IMR-90 (cell line): ENCODE data around the gene UGT8. TPM values are rescaled to one million over a fixed set of nuclear protein-coding genes. Genes with fewer than 3 reads are reported as not detected.

Source experiments
- ATAC-seq: fragments of 200-7000 bp; cut with Tn5 transposase; 2 replicates; pipeline ENCODE4 v1.9.1; 2020; ENCODE audit warnings: low read depth, mild to moderate bottlenecking, moderate library complexity
- BruUV-seq: library from RNA; stranded (reverse); fragments of 400-500 nt; replicated peaks from 2 replicates; lab custom pipeline; 2021; lab: Mats Ljungman, UMichigan
- CTCF ChIA-PET: fragments of 300-600 bp; formaldehyde crosslinking; extraction: SDS; loops from one replicate; lab custom pipeline; 2021; ENCODE audit warnings: antibody characterized with exemption; lab: Yijun Ruan, JAX
- POLR2A ChIA-PET: fragments of 300-600 bp; sonication (Branson Sonifier 250); formaldehyde crosslinking; loops from one replicate; lab custom pipeline; 2022; ENCODE audit warnings: antibody characterized with exemption; ENCODE audit not compliant: unreplicated experiment; lab: Charles Lee
- DNase-seq: peaks from one replicate; pipeline ENCODE4 v3.0.0; 2013
- H2AFZ ChIP-seq: replicated peaks from 2 replicates; pipeline ENCODE3; 2013; ENCODE audit warnings: low read length, mild to moderate bottlenecking; ENCODE audit not compliant: poor library complexity
- H2AK5ac ChIP-seq: 2 replicates; pipeline ENCODE4 v1.6.1; 2013; ENCODE audit warnings: low read depth, low read length, inconsistent platforms
- H2AK9ac ChIP-seq: replicated peaks from 2 replicates; pipeline ENCODE3; 2013; ENCODE audit warnings: mild to moderate bottlenecking, low read depth, low read length, moderate library complexity; ENCODE audit not compliant: poor library complexity
- H2BK120ac ChIP-seq: 2 replicates; pipeline ENCODE4 v1.6.1; 2013; ENCODE audit warnings: low read depth, low read length, inconsistent platforms
- H2BK15ac ChIP-seq: 3 replicates; pipeline ENCODE4 v1.6.1; 2013; ENCODE audit warnings: low read depth, low read length, inconsistent platforms
- H2BK20ac ChIP-seq: 2 replicates; pipeline ENCODE4 v1.6.1; 2013; ENCODE audit warnings: low read depth, mild to moderate bottlenecking, inconsistent platforms, low read length, moderate library complexity
- H2BK5ac ChIP-seq: 2 replicates; pipeline ENCODE4 v1.6.1; 2013; ENCODE audit warnings: mild to moderate bottlenecking, low read depth, low read length, inconsistent platforms; ENCODE audit not compliant: poor library complexity, severe bottlenecking
- H3K14ac ChIP-seq: replicated peaks from 2 replicates; pipeline ENCODE4 v1.6.1; 2013; ENCODE audit warnings: low read depth, low read length, inconsistent platforms
- H3K18ac ChIP-seq: 2 replicates; pipeline ENCODE4 v1.6.1; 2013; ENCODE audit warnings: low read depth, low read length, control low read depth
- H3K23ac ChIP-seq: 2 replicates; pipeline ENCODE4 v1.6.1; 2013; ENCODE audit warnings: low read depth, low read length, inconsistent platforms
- H3K27ac ChIP-seq: 2 replicates; pipeline ENCODE4 v1.5.1; 2013; ENCODE audit warnings: mild to moderate bottlenecking, control low read depth, low read length; ENCODE audit not compliant: insufficient read depth
- H3K27me3 ChIP-seq: 2 replicates; pipeline ENCODE4 v1.6.1; 2013; ENCODE audit warnings: low read length; ENCODE audit not compliant: control insufficient read depth, insufficient read depth
- H3K36me3 ChIP-seq: 2 replicates; pipeline ENCODE4 v1.6.1; 2013; ENCODE audit warnings: low read length, mixed read lengths; ENCODE audit not compliant: control insufficient read depth, insufficient read depth
- H3K4ac ChIP-seq: 2 replicates; pipeline ENCODE4 v1.6.1; 2013; ENCODE audit warnings: low read depth, low read length, inconsistent platforms
- H3K4me1 ChIP-seq: 2 replicates; pipeline ENCODE4 v1.6.1; 2013; ENCODE audit warnings: low read length, mixed read lengths; ENCODE audit not compliant: control insufficient read depth, insufficient read depth
- H3K4me2 ChIP-seq: 2 replicates; pipeline ENCODE4 v1.6.1; 2013; ENCODE audit warnings: low read depth, mild to moderate bottlenecking, control low read depth, low read length, moderate library complexity
- H3K4me3 ChIP-seq: 2 replicates; pipeline ENCODE4 v1.5.1; 2013; ENCODE audit warnings: low read depth, mild to moderate bottlenecking, control low read depth, low read length, moderate library complexity; ENCODE audit not compliant: insufficient read depth
- H3K56ac ChIP-seq: 2 replicates; pipeline ENCODE4 v1.6.1; 2013; ENCODE audit warnings: low read length, inconsistent platforms; ENCODE audit not compliant: insufficient read depth; ENCODE audit errors: extremely low read depth
- H3K79me1 ChIP-seq, 2 experiments: 2 replicates each; pipeline ENCODE4 v1.6.1; 2013; ENCODE audit warnings: low read length in 2 of 2, inconsistent platforms in 1 of 2, low read depth in 1 of 2
- H3K9ac ChIP-seq: 2 replicates; pipeline ENCODE4 v1.6.1; 2013; ENCODE audit warnings: low read depth, low read length, control low read depth
- H3K9me1 ChIP-seq: 2 replicates; pipeline ENCODE4 v1.6.1; 2013; ENCODE audit warnings: low read length, inconsistent platforms; ENCODE audit not compliant: insufficient read depth
- H3K9me3 ChIP-seq: 2 replicates; pipeline ENCODE4 v1.6.1; 2013; ENCODE audit warnings: low read length; ENCODE audit not compliant: control insufficient read depth, insufficient read depth
- H4K20me1 ChIP-seq: 2 replicates; pipeline ENCODE4 v1.6.1; 2013; ENCODE audit warnings: low read length, inconsistent platforms; ENCODE audit not compliant: insufficient read depth
- H4K5ac ChIP-seq: 2 replicates; pipeline ENCODE4 v1.6.1; 2013; ENCODE audit warnings: mild to moderate bottlenecking, low read depth, low read length, control low read depth
- H4K8ac ChIP-seq, 2 experiments: 2 replicates each; pipeline ENCODE4 v1.6.1; 2013; ENCODE audit warnings: low read depth in 2 of 2, low read length in 2 of 2, control low read depth in 1 of 2, inconsistent platforms in 1 of 2
- H4K91ac ChIP-seq: 2 replicates; pipeline ENCODE4 v1.6.1; 2013; ENCODE audit warnings: low read depth, low read length, inconsistent platforms; ENCODE audit not compliant: insufficient read depth
- CHD1 ChIP-seq: IDR thresholded peaks from 2 replicates; pipeline ENCODE4 v1.6.1; 2012; ENCODE audit warnings: low read depth, low read length, improper control_type of control experiment
- WGBS, 2 experiments: methylation state at CpG; one replicate each; pipeline versions ENCODE4 v1.1.5 to v1.1.7; 2013; ENCODE audit warnings: missing lambda C conversion rate in 2 of 2; ENCODE audit not compliant: insufficient read length in 1 of 2; ENCODE audit errors: extremely low coverage in 2 of 2; 5-methylcytosine and 5-hydroxymethylcytosine counted together
- dilution Hi-C: fragments of 300-500 bp; cut with HindIII; formaldehyde crosslinking; loops from one replicate; pipeline ENCODE4 v1.14.3; 2018; ENCODE audit warnings: low sequenced_read_pairs; ENCODE audit not compliant: unreplicated experiment
- in situ Hi-C: fragments of 300-500 bp; cut with MboI; formaldehyde crosslinking; loops from 3 replicates; pipeline ENCODE4 v1.14.3; 2019; ENCODE audit warnings: low sequenced_read_pairs, inconsistent platforms, mixed read lengths
- intact Hi-C: fragments of 100-400 bp; cut with micrococcal nuclease; formaldehyde crosslinking; loops from 2 replicates; pipeline ENCODE4 v1.10.0; 2022
- microRNA-seq, 2 experiments: library from miRNA; stranded (forward) in 1 of 2; unstranded in 1 of 2; fragments of 10-50 nt in 1 of 2; fragments of <30 nt in 1 of 2; gene quantifications in 1 of 2; microRNA quantifications in 1 of 2; one replicate each; pipeline versions ENCODE3 to v1.1.0; 2013 to 2020; ENCODE audit not compliant: insufficient read depth in 1 of 2, insufficient read length in 1 of 2, unreplicated experiment in 1 of 2
- polyA plus RNA-seq, 3 experiments: library from polyadenylated mRNA; depleted of rRNA; stranded (reverse); fragments of >200 nt; gene quantifications; 2 replicates each; pipeline ENCODE4 v1.2.3, GENCODE V29; 2012; ENCODE audit warnings: low replicate concordance in 1 of 3
- small RNA-seq, 5 experiments: library from RNA; depleted of rRNA; stranded (forward); fragments of <200 nt; gene quantifications; one replicate each; pipeline ENCODE3, GENCODE V24; 2012
- total RNA-seq: library from RNA; depleted of rRNA; stranded (reverse); fragments of >200 nt; gene quantifications from 2 replicates; pipeline ENCODE4 v1.2.3, GENCODE V29; 2012

The UGT8 gene
- total and polyA plus RNA-seq, 2 of the 4 experiments (the other 2 are of a cell fraction): not detected

DNA sequence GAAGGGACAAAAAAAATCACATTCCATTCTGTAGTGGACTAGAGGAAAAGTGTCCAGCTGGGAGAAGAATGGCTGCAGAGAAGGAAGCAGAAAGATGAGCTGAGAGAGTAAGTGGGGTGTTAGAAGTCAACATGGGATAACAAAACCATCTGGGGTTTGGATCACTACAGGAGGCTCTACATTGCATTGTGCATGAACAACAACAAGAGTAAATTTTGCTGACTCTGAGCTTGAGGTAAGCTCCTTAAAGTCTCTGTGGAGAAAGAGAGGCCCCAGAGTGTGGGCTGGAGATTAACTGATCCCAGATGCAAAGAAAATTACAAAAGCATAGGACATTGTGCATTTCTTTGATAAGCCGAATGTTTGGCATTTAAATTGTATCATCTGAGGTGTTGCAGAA lies 128.9 kb downstream of the UGT8 start:
- no peaks in the 10 kb centered on the region for H3K36me3 ChIP-seq
- H3K79me1 ChIP-seq: no peaks in the 10 kb centered on the region
- no peak overlapping the region for H2BK15ac ChIP-seq
- H4K20me1 ChIP-seq: no peaks in the 10 kb centered on the region
- H4K8ac ChIP-seq: no peak overlapping the region
- no peaks in the 10 kb centered on the region for H3K27me3 ChIP-seq
- H4K5ac ChIP-seq: no peak overlapping the region
- BruUV-seq: no TSS peak
- H3K9ac ChIP-seq: no peak overlapping the region
- TF ChIP-seq CHD1: no peak
- intact Hi-C loops: no loop called here
- ATAC-seq (no peak), DNase-seq (no peak)
- CTCF ChIA-PET: no interaction called here
- no peak overlapping the region for H3K27ac ChIP-seq
- no peak overlapping the region for H3K4me3 ChIP-seq
- H3K4me1 ChIP-seq: no peaks in the 10 kb centered on the region
- H3K9me3 ChIP-seq: no peaks in the 10 kb centered on the region
- dilution Hi-C loops: no loop called here
- H2BK20ac ChIP-seq: no peak overlapping the region
- no peak overlapping the region for H2AK5ac ChIP-seq
- no peak overlapping the region for H4K91ac ChIP-seq
- no peak overlapping the region for H3K56ac ChIP-seq
- H3K9me1 ChIP-seq: no peaks in the 10 kb centered on the region
- no peak overlapping the region for H3K4ac ChIP-seq
- no peak overlapping the region for H2BK5ac ChIP-seq
- H2AK9ac ChIP-seq: no peak overlapping the region
- no peak overlapping the region for H3K4me2 ChIP-seq
- H3K14ac ChIP-seq: no peak overlapping the region
- POLR2A ChIA-PET: no interaction called here
- in situ Hi-C loops: no loop called here
- no peak overlapping the region for H2BK120ac ChIP-seq
- WGBS, 2 experiments: no CpG with 5 or more reads among the region's 1 CpG
- no peak overlapping the region for H3K23ac ChIP-seq
- H3K18ac ChIP-seq: no peak overlapping the region
- no peak overlapping the region for H2AFZ ChIP-seq

Small RNAs within 50 kb of the gene (microRNA-seq; reads per million reads assigned to microRNA genes)
- gene MIR577: 0 reads per million in 2 experiments

Small RNAs within 50 kb of the gene (small RNA-seq; reads per million reads assigned to genes)
- 0 reads per million in 5 experiments for gene MIR577
